GM12872 (cell line): ENCODE data around the gene AMZ1.

Experiments used
- TF ChIP-seq, protein P1 (sequence below): IDR thresholded peaks from 3 replicates; pipeline ENCODE4 v1.5.1; 2011; ENCODE audit warnings: low read depth, mild to moderate bottlenecking, low read length, moderate library complexity; ENCODE audit not compliant: insufficient read depth

AMZ1 gene

DNA sequence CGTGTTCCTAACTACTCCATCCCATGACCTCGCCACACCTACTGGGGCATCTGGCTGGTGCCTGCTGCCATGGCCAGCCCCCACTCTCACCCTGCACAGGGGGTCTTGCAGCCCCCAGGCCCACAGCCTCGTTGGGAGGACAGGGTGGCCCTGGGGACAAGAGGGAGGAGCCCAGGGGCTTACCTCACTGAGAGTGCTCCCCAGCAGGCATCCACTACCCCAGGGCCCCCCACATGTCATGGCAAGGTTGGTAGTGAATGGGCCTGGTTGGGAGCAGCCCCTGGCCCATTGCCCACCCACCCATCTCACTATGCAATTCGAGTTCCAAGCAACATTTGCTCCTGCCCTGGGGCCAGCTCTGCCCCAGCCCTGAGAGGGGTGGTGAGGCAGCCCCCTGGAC lies 24.0 kb upstream of the AMZ1 start:
- TF ChIP-seq, protein P1, sequence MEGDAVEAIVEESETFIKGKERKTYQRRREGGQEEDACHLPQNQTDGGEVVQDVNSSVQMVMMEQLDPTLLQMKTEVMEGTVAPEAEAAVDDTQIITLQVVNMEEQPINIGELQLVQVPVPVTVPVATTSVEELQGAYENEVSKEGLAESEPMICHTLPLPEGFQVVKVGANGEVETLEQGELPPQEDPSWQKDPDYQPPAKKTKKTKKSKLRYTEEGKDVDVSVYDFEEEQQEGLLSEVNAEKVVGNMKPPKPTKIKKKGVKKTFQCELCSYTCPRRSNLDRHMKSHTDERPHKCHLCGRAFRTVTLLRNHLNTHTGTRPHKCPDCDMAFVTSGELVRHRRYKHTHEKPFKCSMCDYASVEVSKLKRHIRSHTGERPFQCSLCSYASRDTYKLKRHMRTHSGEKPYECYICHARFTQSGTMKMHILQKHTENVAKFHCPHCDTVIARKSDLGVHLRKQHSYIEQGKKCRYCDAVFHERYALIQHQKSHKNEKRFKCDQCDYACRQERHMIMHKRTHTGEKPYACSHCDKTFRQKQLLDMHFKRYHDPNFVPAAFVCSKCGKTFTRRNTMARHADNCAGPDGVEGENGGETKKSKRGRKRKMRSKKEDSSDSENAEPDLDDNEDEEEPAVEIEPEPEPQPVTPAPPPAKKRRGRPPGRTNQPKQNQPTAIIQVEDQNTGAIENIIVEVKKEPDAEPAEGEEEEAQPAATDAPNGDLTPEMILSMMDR = no peak

DNA sequence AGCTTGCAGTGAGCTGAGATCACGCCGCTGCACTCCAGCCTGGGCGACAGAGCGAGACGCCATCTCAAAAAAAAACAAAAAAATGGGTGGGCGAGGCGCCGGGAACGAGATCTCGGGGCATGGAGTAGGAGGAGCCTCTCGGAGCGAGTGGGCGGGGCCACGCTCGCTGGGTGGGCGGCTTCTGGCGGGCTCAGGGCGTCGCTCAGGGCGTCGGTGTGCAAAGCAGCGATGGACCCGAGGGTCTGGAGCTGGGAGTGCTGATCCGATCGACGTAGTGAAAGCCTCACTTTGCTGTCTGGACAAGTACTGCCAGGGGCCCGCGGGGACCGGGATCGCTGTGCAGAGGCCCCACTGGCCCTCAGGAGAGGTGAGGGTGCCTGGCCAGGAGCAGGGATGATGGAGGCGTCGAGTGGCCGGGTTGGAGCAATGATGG lies 22.6 kb upstream of the AMZ1 start:
- TF ChIP-seq, protein P1 = no peak

DNA sequence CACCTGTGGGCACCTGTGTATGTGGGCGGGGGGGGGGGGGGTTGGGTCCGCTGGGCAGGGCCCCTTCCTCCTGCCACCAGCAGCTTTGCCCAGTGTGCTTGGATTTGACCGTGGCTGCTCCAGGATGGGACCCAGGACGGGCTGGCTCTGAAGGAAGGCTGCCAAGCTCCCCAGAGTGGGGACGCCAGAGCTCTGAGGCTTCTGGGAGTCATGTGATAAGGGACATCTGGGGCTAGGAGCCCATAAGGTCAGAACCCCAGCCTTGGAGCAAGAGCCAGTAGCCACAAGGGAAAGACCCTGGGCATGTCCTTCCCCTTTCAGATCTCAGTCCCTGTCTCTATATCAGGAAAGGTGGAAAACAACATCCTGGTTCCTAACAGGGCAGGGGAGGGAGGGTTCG lies 21.8 kb upstream of the AMZ1 start:
- TF ChIP-seq, protein P1 = no peak

DNA sequence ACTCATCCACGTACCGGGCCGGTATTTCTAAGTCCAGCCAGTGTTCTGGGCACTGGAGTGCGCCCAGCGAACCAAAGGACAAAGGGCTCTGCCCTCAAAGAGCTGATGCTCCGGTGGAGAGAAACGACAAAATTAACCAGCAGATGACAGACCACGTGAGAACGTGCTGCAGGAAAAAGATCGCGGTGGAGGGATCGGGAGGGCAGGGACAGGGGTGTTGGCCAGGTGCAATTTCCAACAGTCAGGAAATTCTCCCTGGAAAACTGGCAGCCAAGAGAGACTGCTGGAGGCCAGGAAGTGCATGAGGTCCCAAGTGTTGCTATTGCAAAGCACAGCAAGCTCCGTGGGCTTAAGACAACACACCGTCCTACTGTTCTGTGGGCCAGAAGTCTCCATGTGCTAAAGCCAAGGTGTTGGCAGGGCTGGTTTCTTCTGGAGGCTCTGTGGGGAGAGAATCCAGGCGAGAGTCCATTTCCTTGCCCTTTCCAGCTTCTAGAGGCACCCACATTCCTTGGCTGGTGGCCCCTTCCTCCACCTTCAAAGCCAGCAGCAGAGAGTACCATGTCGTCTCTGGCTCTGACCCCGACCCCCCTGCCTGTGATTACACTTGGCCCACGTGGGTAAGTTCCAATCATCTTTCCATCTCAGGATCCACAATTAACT lies 21.3 kb upstream of the AMZ1 start:
- TF ChIP-seq, protein P1 = no peak

DNA sequence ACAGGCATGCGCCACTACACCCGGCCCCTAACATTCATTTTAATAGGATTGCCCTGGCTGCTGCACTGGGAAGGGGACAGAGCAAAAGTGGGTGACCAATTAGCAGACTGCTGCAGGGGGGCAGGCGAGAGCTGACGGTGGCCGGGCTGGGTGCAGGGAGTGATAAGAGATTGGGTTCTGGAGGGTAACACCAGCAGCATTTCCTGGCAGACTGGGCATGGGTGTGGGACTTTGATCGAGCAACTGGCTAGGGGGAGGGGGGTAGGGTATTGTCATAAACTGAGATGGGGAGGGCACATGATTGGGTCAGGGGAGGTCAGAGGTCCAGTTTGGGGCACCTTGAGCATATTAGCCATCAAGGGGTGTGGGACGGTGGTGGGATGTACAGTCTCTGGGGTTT lies 20.2 kb upstream of the AMZ1 start:
- TF ChIP-seq, protein P1 = no peak

DNA sequence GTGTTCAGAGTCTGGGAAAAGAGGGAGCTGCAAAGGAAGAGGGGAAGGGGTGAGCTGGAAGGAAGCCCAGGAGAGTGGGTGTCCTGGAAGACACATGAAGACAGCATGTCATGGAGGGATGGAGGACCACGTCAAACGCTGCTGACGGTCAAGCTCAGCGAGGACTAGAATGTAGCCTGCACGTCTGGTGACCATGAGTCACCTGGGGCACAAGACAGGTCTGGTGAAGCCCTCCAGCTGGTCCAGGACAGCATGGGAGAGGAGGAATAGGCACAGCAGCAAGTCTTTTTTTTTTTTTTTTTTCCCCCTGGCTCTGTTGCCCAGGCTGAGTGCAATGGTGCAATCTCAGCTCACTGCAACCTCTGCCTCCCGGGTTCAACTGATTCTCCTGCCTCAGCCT lies 19.6 kb upstream of the AMZ1 start:
- TF ChIP-seq, protein P1 = no peak

DNA sequence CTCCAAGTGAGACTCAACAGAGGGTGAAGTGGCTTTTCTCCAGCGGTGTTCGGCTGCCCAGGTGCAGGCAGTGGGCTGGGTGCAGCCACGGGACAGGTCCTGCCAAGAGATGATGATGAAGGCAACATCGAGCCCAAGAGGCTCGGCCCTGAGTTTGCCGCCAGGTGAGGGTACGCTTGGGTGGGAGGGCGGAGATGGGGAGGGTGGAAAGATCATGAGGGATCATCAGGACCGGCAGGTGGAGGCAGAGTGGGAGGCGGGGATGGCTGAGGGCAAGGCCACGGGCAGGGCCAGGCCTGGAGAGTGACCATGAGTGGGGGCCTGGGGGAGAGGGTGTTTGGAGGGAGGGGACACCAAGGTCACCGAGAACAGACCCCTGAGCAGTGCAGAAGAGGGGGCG lies 17.8 kb upstream of the AMZ1 start:
- TF ChIP-seq, protein P1 = no peak
